ENCODE data around the gene PRRG4.
"Not testable (repeated sequence)": the region's sequence is repeated elsewhere in the genome, so short reads cannot be mapped to it uniquely, and the experiment has no call there.

The PRRG4 gene

DNA sequence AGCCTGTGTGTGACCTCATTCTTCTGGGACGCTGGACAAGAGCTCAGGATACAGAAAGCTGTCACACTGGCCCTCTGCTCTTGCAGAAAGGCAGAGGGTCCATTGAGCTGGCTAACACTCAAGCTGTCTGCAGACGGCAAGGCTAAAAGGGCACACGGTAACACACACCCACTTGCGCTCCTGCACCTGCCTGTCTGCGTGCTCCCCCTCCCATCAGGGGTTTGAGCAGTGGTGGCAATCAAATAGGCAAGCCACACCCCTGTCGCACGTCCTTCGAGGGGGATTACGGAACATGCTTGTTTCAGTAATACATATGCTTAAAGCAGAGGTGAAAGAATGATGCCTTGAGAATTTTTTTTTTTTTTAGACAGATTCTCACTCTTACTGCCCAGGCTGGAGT, 55.8 kb downstream of the PRRG4 start:
- no peak for TF ChIP-seq CTCF (conservative IDR thresholded peaks at IDR 0.05; ENCODE audit: low read length)
- TF ChIP-seq EZH2phosphoT487 (IDR thresholded peaks at IDR 0.05; ENCODE audit: borderline replicate concordance): no peak
- Histone ChIP-seq H3K4me3 (ENCODE audit: low read length, poor library complexity, severe bottlenecking) (no peak overlapping the region), H3K9me2 (replicated peaks; ENCODE audit: low read depth, low read length) (no peaks in the 10 kb centered on the region)

GRCh38 chr11:32886180-32886579, 56.5 kb downstream of the PRRG4 start:
- H3F3A ChIP-seq (ENCODE audit: low read depth): 0 out of 2 replicates have a peak, but pooled peaks cover under 1% of the 10 kb centered on the region
- no peaks in the 10 kb centered on the region for H3K9me3 ChIP-seq (ENCODE audit: insufficient read depth, low read depth, low read length)

More for the DNA sequence above, 55.8 kb downstream of the PRRG4 start:
- no peaks in the 10 kb centered on the region for H4K20me1 ChIP-seq (ENCODE audit: insufficient read depth, low read length, poor library complexity, severe bottlenecking)
- no peaks in the 10 kb centered on the region for H3K79me2 ChIP-seq (ENCODE audit: insufficient read depth, low read length)
- H3K9ac ChIP-seq (ENCODE audit: low read depth, low read length, poor library complexity, severe bottlenecking): no peak overlapping the region
- no peaks in the 10 kb centered on the region for H3K9me3 ChIP-seq (ENCODE audit: insufficient read depth, low read depth, low read length)
- H3F3A ChIP-seq (ENCODE audit: low read depth): no peaks in the 10 kb centered on the region
- H3K27me3 ChIP-seq (ENCODE audit: insufficient read depth, low read length, poor library complexity, severe bottlenecking): no peaks in the 10 kb centered on the region
- H2AFZ ChIP-seq (ENCODE audit: low read length): no peak overlapping the region
- no peaks in the 10 kb centered on the region for H3K4me1 ChIP-seq (ENCODE audit: insufficient read depth, low read length, poor library complexity, severe bottlenecking)
- no peak overlapping the region for H3K4me2 ChIP-seq (ENCODE audit: low read depth, low read length, poor library complexity, severe bottlenecking)
- H3K36me3 ChIP-seq (ENCODE audit: insufficient read depth, low read length): no peaks in the 10 kb centered on the region

GRCh38 chr11:32887707-32888383, 58.1 kb downstream of the PRRG4 start:
- not testable (repeated sequence) for H3F3A ChIP-seq (ENCODE audit: low read depth); H3K36me3 ChIP-seq (ENCODE audit: insufficient read depth, low read length); H3K4me2 ChIP-seq (ENCODE audit: low read depth, low read length, poor library complexity, severe bottlenecking); H3K4me3 ChIP-seq (ENCODE audit: low read length, poor library complexity, severe bottlenecking); H4K20me1 ChIP-seq (ENCODE audit: insufficient read depth, low read length, poor library complexity, severe bottlenecking); H3K9me3 ChIP-seq (ENCODE audit: insufficient read depth, low read depth, low read length); H3K27me3 ChIP-seq (ENCODE audit: insufficient read depth, low read length, poor library complexity, severe bottlenecking); H3K9me2 ChIP-seq (replicated peaks; ENCODE audit: low read depth, low read length); H3K79me2 ChIP-seq (ENCODE audit: insufficient read depth, low read length); H2AFZ ChIP-seq (ENCODE audit: low read length); H3K9ac ChIP-seq (ENCODE audit: low read depth, low read length, poor library complexity, severe bottlenecking)
- peaks cover 14% of the 10 kb centered on the region for H3K4me1 ChIP-seq (ENCODE audit: insufficient read depth, low read length, poor library complexity, severe bottlenecking)

More at GRCh38 chr11:32886180-32886579, 56.5 kb downstream of the PRRG4 start:
- H2AFZ ChIP-seq (ENCODE audit: low read length): no peak overlapping the region
- H3K27me3 ChIP-seq (ENCODE audit: insufficient read depth, low read length, poor library complexity, severe bottlenecking): no peaks in the 10 kb centered on the region
- no peaks in the 10 kb centered on the region for H3K79me2 ChIP-seq (ENCODE audit: insufficient read depth, low read length)
- no peaks in the 10 kb centered on the region for H4K20me1 ChIP-seq (ENCODE audit: insufficient read depth, low read length, poor library complexity, severe bottlenecking)
- H3K36me3 ChIP-seq (ENCODE audit: insufficient read depth, low read length): no peaks in the 10 kb centered on the region
- no peak overlapping the region for H3K4me2 ChIP-seq (ENCODE audit: low read depth, low read length, poor library complexity, severe bottlenecking)
- H3K9me2 ChIP-seq (replicated peaks; ENCODE audit: low read depth, low read length): no peaks in the 10 kb centered on the region
- no peak overlapping the region for H3K9ac ChIP-seq (ENCODE audit: low read depth, low read length, poor library complexity, severe bottlenecking)
- no peak for TF ChIP-seq CTCF (conservative IDR thresholded peaks at IDR 0.05; ENCODE audit: low read length)
- TF ChIP-seq EZH2phosphoT487 (IDR thresholded peaks at IDR 0.05; ENCODE audit: borderline replicate concordance): no peak
- peaks cover 2% of the 10 kb centered on the region for H3K4me1 ChIP-seq (ENCODE audit: insufficient read depth, low read length, poor library complexity, severe bottlenecking)
- H3K4me3 ChIP-seq (ENCODE audit: low read length, poor library complexity, severe bottlenecking): no peak overlapping the region

GRCh38 chr11:32888384-32888710, 58.6 kb downstream of the PRRG4 start:
- not testable (repeated sequence) for H3F3A ChIP-seq (ENCODE audit: low read depth); H3K9ac ChIP-seq (ENCODE audit: low read depth, low read length, poor library complexity, severe bottlenecking); H4K20me1 ChIP-seq (ENCODE audit: insufficient read depth, low read length, poor library complexity, severe bottlenecking); H3K36me3 ChIP-seq (ENCODE audit: insufficient read depth, low read length); H3K4me2 ChIP-seq (ENCODE audit: low read depth, low read length, poor library complexity, severe bottlenecking); H3K27me3 ChIP-seq (ENCODE audit: insufficient read depth, low read length, poor library complexity, severe bottlenecking); H2AFZ ChIP-seq (ENCODE audit: low read length); H3K79me2 ChIP-seq (ENCODE audit: insufficient read depth, low read length); H3K4me3 ChIP-seq (ENCODE audit: low read length, poor library complexity, severe bottlenecking); H3K9me3 ChIP-seq (ENCODE audit: insufficient read depth, low read depth, low read length); H3K9me2 ChIP-seq (replicated peaks; ENCODE audit: low read depth, low read length)
- peaks cover 14% of the 10 kb centered on the region for H3K4me1 ChIP-seq (ENCODE audit: insufficient read depth, low read length, poor library complexity, severe bottlenecking)
